Mesendoderm (in vitro differentiated cells): ENCODE measurements around the gene SMURF1.

ENCODE experiments used
- DNase-seq: peaks from one replicate; pipeline ENCODE4 v3.0.0; 2013
- H2AK5ac ChIP-seq: 2 replicates; pipeline ENCODE4 v1.6.1; 2013; ENCODE audit warnings: low read length, inconsistent platforms
- H2BK120ac ChIP-seq: 2 replicates; pipeline ENCODE4 v1.6.1; 2013; ENCODE audit warnings: low read depth, mild to moderate bottlenecking, low read length, moderate library complexity, mixed read lengths
- H2BK15ac ChIP-seq: replicated peaks from 2 replicates; pipeline ENCODE4 v1.6.1; 2013; ENCODE audit warnings: low read depth, mild to moderate bottlenecking, moderate library complexity
- H2BK5ac ChIP-seq: 2 replicates; pipeline ENCODE4 v1.6.1; 2013; ENCODE audit warnings: low read length, inconsistent platforms
- H3K18ac ChIP-seq: 2 replicates; pipeline ENCODE4 v1.6.1; 2013; ENCODE audit warnings: mild to moderate bottlenecking, low read length, mixed read lengths
- H3K23ac ChIP-seq: one replicate; pipeline ENCODE4 v1.6.1; 2013; ENCODE audit warnings: low read length
- H3K27ac ChIP-seq: 2 replicates; pipeline ENCODE4 v1.5.1; 2013; ENCODE audit warnings: low read depth, mild to moderate bottlenecking, inconsistent platforms, low read length, moderate library complexity
- H3K27me3 ChIP-seq: 2 replicates; pipeline ENCODE4 v1.6.1; 2013; ENCODE audit warnings: low read length, control low read depth, mild to moderate bottlenecking, inconsistent platforms; ENCODE audit not compliant: insufficient read depth, poor library complexity
- H3K36me3 ChIP-seq: 2 replicates; pipeline ENCODE4 v1.6.1; 2013; ENCODE audit warnings: low read length, inconsistent platforms; ENCODE audit not compliant: control insufficient read depth, insufficient read depth
- H3K4ac ChIP-seq: one replicate; pipeline ENCODE4 v1.6.1; 2013; ENCODE audit warnings: low read depth, mild to moderate bottlenecking, low read length, moderate library complexity
- H3K4me1 ChIP-seq: 2 replicates; pipeline ENCODE4 v1.6.1; 2013; ENCODE audit warnings: low read depth, low read length, inconsistent platforms; ENCODE audit not compliant: control insufficient read depth
- H3K4me2 ChIP-seq: 2 replicates; pipeline ENCODE4 v1.6.1; 2013; ENCODE audit warnings: low read length
- H3K4me3 ChIP-seq: 2 replicates; pipeline ENCODE4 v1.5.1; 2013; ENCODE audit warnings: mild to moderate bottlenecking, low read length
- H3K56ac ChIP-seq: one replicate; pipeline ENCODE4 v1.6.1; 2013; ENCODE audit warnings: low read length
- H3K79me1 ChIP-seq: 2 replicates; pipeline ENCODE4 v1.6.1; 2013; ENCODE audit warnings: low read length, inconsistent platforms
- H3K79me2 ChIP-seq: 2 replicates; pipeline ENCODE4 v1.6.1; 2013; ENCODE audit warnings: mild to moderate bottlenecking, low read length; ENCODE audit not compliant: control insufficient read depth, insufficient read depth
- H3K9ac ChIP-seq: 2 replicates; pipeline ENCODE4 v1.6.1; 2013; ENCODE audit warnings: low read length, inconsistent platforms
- H4K5ac ChIP-seq: one replicate; pipeline ENCODE4 v1.6.1; 2013; ENCODE audit warnings: low read length
- H4K8ac ChIP-seq: one replicate; pipeline ENCODE4 v1.6.1; 2013; ENCODE audit warnings: low read depth, mild to moderate bottlenecking, control low read depth, low read length, moderate library complexity
- WGBS: extraction: QIAGEN DNeasy Blood & Tissue Kit; methylation state at CpG from one replicate; pipeline ENCODE4 v1.1.7; 2013; ENCODE audit warnings: low lambda C conversion rate, missing lambda C conversion rate; ENCODE audit not compliant: insufficient coverage; ENCODE audit errors: extremely low coverage; 5-methylcytosine and 5-hydroxymethylcytosine counted together

Gene SMURF1

DNA sequence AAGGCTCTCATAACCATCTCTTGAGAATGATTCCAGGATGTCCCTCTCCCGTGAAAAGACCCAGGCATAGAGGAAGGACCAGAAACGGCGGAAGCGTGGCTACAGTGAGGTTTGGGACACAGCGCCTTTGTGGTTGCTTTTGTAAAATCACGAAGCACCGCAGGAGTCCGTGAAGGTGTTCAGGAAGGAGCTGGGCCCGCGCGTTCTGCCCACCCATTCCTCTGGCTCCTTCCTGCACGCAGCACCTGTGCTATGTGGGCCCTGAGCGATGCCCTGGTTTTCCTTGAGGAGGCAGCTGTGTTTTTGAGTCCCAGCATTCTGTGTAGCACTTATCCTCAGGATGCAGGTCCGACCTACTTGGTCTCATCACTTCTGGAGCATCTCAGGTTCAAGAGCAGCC, 152.8 kb downstream of the SMURF1 start:
- WGBS = no CpG with 5 or more reads among the region's 14 CpGs
- no peak for DNase-seq

DNA sequence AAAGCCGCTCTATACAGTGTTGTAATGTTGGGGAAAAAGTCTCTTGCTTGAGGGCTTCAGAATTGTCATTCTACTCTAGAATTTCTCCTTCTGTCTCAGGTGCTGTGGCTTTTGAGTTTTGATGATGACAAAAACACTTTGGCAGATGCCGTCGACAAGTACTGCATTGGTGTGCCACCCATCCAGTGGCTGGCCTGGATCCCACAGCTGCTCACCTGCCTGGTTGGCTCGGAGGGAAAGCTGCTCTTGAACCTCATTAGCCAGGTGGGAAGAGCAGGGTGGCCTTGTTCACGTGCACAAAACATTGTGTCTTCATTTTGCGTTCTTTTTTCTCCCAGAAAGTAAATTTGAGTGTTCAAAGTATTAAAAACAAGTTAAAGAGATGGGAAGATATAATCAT, 153.6 kb downstream of the SMURF1 start:
- Histone ChIP-seq H3K27me3 (no peaks in the 10 kb centered on the region), H3K4ac (no peak overlapping the region), H2BK120ac (no peak overlapping the region), H3K4me3 (no peak overlapping the region), H4K5ac (no peak overlapping the region), H3K27ac (no peak overlapping the region), H3K9ac (no peak overlapping the region), H3K4me2 (no peak overlapping the region), H3K4me1 (no peaks in the 10 kb centered on the region), H4K8ac (no peak overlapping the region), H2BK5ac (no peak overlapping the region), H3K79me2 (no peaks in the 10 kb centered on the region), H3K79me1 (no peaks in the 10 kb centered on the region), H3K23ac (no peak overlapping the region), H3K18ac (no peak overlapping the region), H3K36me3 (peaks cover 30% of the 10 kb centered on the region), H2AK5ac (no peak overlapping the region), H2BK15ac (no peak overlapping the region), H3K56ac (no peak overlapping the region)
- DNase-seq = no peak
- no CpG with 5 or more reads among the region's 6 CpGs for WGBS

More for the DNA sequence above, 152.8 kb downstream of the SMURF1 start:
- H3K79me1 ChIP-seq = no peaks in the 10 kb centered on the region
- H3K4me2 ChIP-seq = no peak overlapping the region
- no peak overlapping the region for H3K4ac ChIP-seq
- H3K27me3 ChIP-seq = no peaks in the 10 kb centered on the region
- no peak overlapping the region for H3K9ac ChIP-seq
- peaks cover 31% of the 10 kb centered on the region for H3K36me3 ChIP-seq
- no peak overlapping the region for H4K5ac ChIP-seq
- H3K56ac ChIP-seq = no peak overlapping the region
- H3K79me2 ChIP-seq = no peaks in the 10 kb centered on the region
- H3K23ac ChIP-seq = no peak overlapping the region
- H2BK5ac ChIP-seq = no peak overlapping the region
- no peak overlapping the region for H2AK5ac ChIP-seq
- H4K8ac ChIP-seq = no peak overlapping the region
- H2BK15ac ChIP-seq = no peak overlapping the region
- H3K4me3 ChIP-seq = no peak overlapping the region
- no peaks in the 10 kb centered on the region for H3K4me1 ChIP-seq
- H3K27ac ChIP-seq = no peak overlapping the region
- no peak overlapping the region for H3K18ac ChIP-seq
- no peak overlapping the region for H2BK120ac ChIP-seq

DNA sequence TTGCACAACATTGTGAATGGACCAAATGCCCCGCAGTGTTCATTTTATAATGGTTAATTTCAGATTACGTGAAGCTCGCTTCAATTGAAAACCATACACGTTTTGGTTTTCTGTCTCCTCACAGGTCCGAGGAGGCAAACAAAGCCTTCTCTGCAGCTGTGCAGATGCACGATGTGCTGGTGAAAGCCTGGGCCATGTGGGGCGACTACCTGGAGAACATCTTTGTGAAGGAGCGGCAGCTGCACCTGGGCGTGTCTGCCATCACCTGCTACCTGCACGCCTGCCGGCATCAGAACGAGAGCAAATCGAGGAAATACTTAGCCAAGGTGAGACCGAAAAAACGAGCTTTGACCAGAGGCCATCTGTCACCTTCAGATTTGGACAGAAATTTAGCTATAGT, 155.3 kb downstream of the SMURF1 start:
- Histone ChIP-seq H2BK5ac (no peak overlapping the region), H3K79me2 (no peaks in the 10 kb centered on the region), H3K27ac (no peak overlapping the region), H3K4me1 (no peaks in the 10 kb centered on the region), H3K4me3 (no peak overlapping the region), H3K4me2 (no peak overlapping the region), H3K56ac (no peak overlapping the region), H3K79me1 (no peaks in the 10 kb centered on the region), H3K18ac (no peak overlapping the region), H3K27me3 (no peaks in the 10 kb centered on the region), H4K8ac (no peak overlapping the region), H3K9ac (no peak overlapping the region), H2BK120ac (no peak overlapping the region), H2AK5ac (no peak overlapping the region), H2BK15ac (no peak overlapping the region), H4K5ac (no peak overlapping the region), H3K36me3 (peaks cover 33% of the 10 kb centered on the region), H3K4ac (no peak overlapping the region), H3K23ac (no peak overlapping the region)
- no CpG with 5 or more reads among the region's 15 CpGs for WGBS
- no peak for DNase-seq

DNA sequence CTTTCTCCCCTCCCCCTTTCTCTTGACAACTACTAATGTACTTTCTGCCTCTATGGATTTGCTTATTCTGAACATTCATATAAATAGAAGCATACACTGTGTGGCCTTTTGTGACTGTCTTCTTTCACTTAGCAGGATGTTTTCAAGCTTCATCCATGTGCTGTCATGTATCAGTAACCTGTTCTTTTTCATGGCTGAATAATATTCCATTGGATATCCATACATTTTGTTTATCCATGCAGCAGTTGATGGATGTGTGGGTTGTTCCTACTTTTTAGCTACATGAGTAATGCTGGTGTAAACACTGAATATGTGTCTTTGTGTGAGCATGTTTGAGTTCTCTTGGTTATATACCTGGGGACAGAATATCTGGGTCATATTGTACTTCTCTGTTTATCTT, 158.0 kb downstream of the SMURF1 start:
- H3K79me2 ChIP-seq = no peaks in the 10 kb centered on the region
- DNase-seq = no peak
- no peak overlapping the region for H3K4me2 ChIP-seq
- no peak overlapping the region for H4K5ac ChIP-seq
- H3K27ac ChIP-seq = no peak overlapping the region
- no peak overlapping the region for H2AK5ac ChIP-seq
- no peak overlapping the region for H3K9ac ChIP-seq
- no peaks in the 10 kb centered on the region for H3K79me1 ChIP-seq
- H3K23ac ChIP-seq = no peak overlapping the region
- no peak overlapping the region for H4K8ac ChIP-seq
- H3K4ac ChIP-seq = no peak overlapping the region
- no peaks in the 10 kb centered on the region for H3K27me3 ChIP-seq
- no peak overlapping the region for H3K4me3 ChIP-seq
- no peak overlapping the region for H3K18ac ChIP-seq
- H3K4me1 ChIP-seq = no peaks in the 10 kb centered on the region
- no peak overlapping the region for H2BK5ac ChIP-seq
- H3K36me3 ChIP-seq = peaks cover 37% of the 10 kb centered on the region
- no peak overlapping the region for H3K56ac ChIP-seq
- H2BK15ac ChIP-seq = no peak overlapping the region
- H2BK120ac ChIP-seq = no peak overlapping the region

DNA sequence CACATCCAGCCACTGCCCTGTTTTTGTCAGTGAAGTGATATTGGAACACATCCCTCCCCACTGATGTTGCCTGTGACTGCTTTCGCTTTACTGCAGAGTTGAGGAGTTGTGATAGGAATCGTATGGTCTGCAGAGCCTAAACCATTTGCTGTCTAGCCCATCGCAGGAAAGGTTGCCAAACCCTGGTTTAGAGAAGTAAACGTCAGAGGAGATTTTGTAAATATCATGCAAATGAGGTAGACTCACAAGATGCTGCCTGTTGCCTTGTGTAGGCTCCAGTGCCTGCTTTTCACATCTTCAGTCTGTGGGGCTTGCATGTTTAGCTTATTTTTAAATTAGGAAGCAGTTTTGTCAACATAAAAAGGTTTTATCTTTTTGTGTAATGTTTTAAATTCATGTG, 158.5 kb downstream of the SMURF1 start:
- Histone ChIP-seq H3K56ac (no peak overlapping the region), H3K27me3 (no peaks in the 10 kb centered on the region), H2BK5ac (no peak overlapping the region), H3K4me1 (no peaks in the 10 kb centered on the region), H3K4me3 (no peak overlapping the region), H3K79me2 (no peaks in the 10 kb centered on the region), H3K9ac (no peak overlapping the region), H2AK5ac (no peak overlapping the region), H4K8ac (no peak overlapping the region), H3K27ac (no peak overlapping the region), H3K4me2 (no peak overlapping the region), H4K5ac (no peak overlapping the region), H3K79me1 (no peaks in the 10 kb centered on the region), H2BK120ac (no peak overlapping the region), H3K18ac (no peak overlapping the region), H3K36me3 (peaks cover 37% of the 10 kb centered on the region), H3K4ac (no peak overlapping the region), H3K23ac (no peak overlapping the region), H2BK15ac (no peak overlapping the region)
- WGBS = no CpG with 5 or more reads among the region's 4 CpGs
- no peak for DNase-seq

DNA sequence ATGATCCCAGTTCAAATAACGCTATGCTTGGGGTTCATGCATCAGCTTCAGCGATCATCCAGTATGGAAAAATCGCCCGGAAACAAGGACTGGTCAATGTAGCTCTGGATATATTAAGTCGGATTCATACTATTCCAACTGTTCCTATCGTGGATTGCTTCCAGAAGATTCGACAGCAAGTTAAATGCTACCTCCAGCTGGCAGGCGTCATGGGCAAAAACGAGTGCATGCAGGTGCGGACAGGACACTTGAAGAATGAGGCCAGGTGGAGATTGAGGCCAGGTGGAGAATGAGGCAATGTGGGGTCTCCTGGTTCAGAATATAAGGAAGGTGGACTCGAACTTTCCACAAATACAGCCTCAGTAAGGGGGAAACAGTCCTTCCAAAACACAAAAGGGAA, 159.8 kb downstream of the SMURF1 start:
- H3K36me3 ChIP-seq = peaks cover 38% of the 10 kb centered on the region

More for the DNA sequence above, 159.8 kb downstream of the SMURF1 start:
- Histone ChIP-seq H3K4me1 (no peaks in the 10 kb centered on the region), H3K56ac (no peak overlapping the region), H3K79me1 (no peaks in the 10 kb centered on the region), H3K27ac (no peak overlapping the region), H2BK5ac (no peak overlapping the region), H3K4ac (no peak overlapping the region), H3K4me2 (no peak overlapping the region), H4K5ac (no peak overlapping the region), H3K4me3 (no peak overlapping the region), H4K8ac (no peak overlapping the region), H3K27me3 (no peaks in the 10 kb centered on the region), H3K9ac (no peak overlapping the region), H2BK15ac (no peak overlapping the region), H2BK120ac (no peak overlapping the region), H3K23ac (no peak overlapping the region), H3K79me2 (no peaks in the 10 kb centered on the region), H3K18ac (no peak overlapping the region), H2AK5ac (no peak overlapping the region)
- WGBS = no CpG with 5 or more reads among the region's 11 CpGs
- no peak for DNase-seq
